Activated naive CD4-positive, alpha-beta T cell treated with anti-CD3 and anti-CD28 coated beads for 36 hours (primary cell): ENCODE results near the gene GSTO1. TPM values are rescaled to one million over a fixed set of nuclear protein-coding genes. Genes with fewer than 3 reads are reported as not detected.
"Not testable (repeated sequence)": the region's sequence is repeated elsewhere in the genome, so short reads cannot be mapped to it uniquely, and the experiment has no call there.

ENCODE experiments used
- CTCF ChIA-PET: fragments of 350-600 bp; sonication (Branson Sonifier 250); formaldehyde crosslinking; loops from one replicate; lab custom pipeline; 2021; ENCODE audit warnings: antibody characterized with exemption; lab: Charles Lee
- DNase-seq: peaks from one replicate; pipeline ENCODE4 v3.0.0-alpha.2; 2020
- H3K27ac Mint-ChIP-seq: one replicate; pipeline ENCODE4 v1.8.0; 2021; ENCODE audit warnings: mild to moderate bottlenecking, mixed read lengths
- H3K27me3 Mint-ChIP-seq: one replicate; pipeline ENCODE4 v1.8.0; 2021; ENCODE audit warnings: low read depth, mixed read lengths
- H3K36me3 Mint-ChIP-seq: one replicate; pipeline ENCODE4 v1.8.0; 2021; ENCODE audit warnings: low read depth, mixed read lengths
- H3K4me1 Mint-ChIP-seq: one replicate; pipeline ENCODE4 v1.8.0; 2021; ENCODE audit warnings: low read depth, mixed read lengths
- H3K4me3 Mint-ChIP-seq: one replicate; pipeline ENCODE4 v1.8.0; 2021; ENCODE audit warnings: mild to moderate bottlenecking, moderate library complexity, mixed read lengths
- H3K9me3 Mint-ChIP-seq: one replicate; pipeline ENCODE4 v1.8.0; 2021; ENCODE audit warnings: mixed read lengths
- intact Hi-C: fragments of 100-400 bp; cut with micrococcal nuclease; formaldehyde crosslinking; loops from one replicate; pipeline ENCODE4 v1.15.1; 2023
- total RNA-seq, 2 experiments: library from RNA; stranded (reverse); gene quantifications; one replicate each; pipeline ENCODE4 v1.2.3, GENCODE V29; 2021

The GSTO1 gene
- total RNA-seq, 2 experiments from 2014 or later, result 197 to 201 TPM

- H3K27me3 Mint-ChIP-seq, result peaks cover 13% of the 10 kb centered on the region
- H3K27ac Mint-ChIP-seq, result no peak overlapping the region
- CTCF ChIA-PET, result no interaction called here
- H3K9me3 Mint-ChIP-seq, result peaks cover 19% of the 10 kb centered on the region
- H3K36me3 Mint-ChIP-seq, result no peaks in the 10 kb centered on the region
- H3K4me1 Mint-ChIP-seq, result peaks cover 6% of the 10 kb centered on the region
- H3K4me3 Mint-ChIP-seq, result no peak overlapping the region
- no peak for DNase-seq
- intact Hi-C loops, result no loop called here
Observed at GRCh38 chr10:104234934-104235333, 19.8 kb upstream of the GSTO1 start.

GRCh38 chr10:104235801-104236200 is 18.9 kb upstream of the GSTO1 start:
- Mint-ChIP-seq H3K4me3 (no peak overlapping the region), H3K36me3 (no peaks in the 10 kb centered on the region), H3K27me3 (peaks cover 13% of the 10 kb centered on the region), H3K4me1 (peaks cover 6% of the 10 kb centered on the region), H3K27ac (no peak overlapping the region), H3K9me3 (peaks cover 19% of the 10 kb centered on the region)
- intact Hi-C loops, result no loop called here
- CTCF ChIA-PET, result no interaction called here
- no peak for DNase-seq

GRCh38 chr10:104240078-104240477 is 14.6 kb upstream of the GSTO1 start:
- intact Hi-C loops, result no loop called here
- CTCF ChIA-PET, result no interaction called here
- Mint-ChIP-seq H3K4me1 (no peaks in the 10 kb centered on the region), H3K36me3 (no peaks in the 10 kb centered on the region), H3K27ac (no peak overlapping the region), H3K9me3 (peaks cover 8% of the 10 kb centered on the region), H3K27me3 (peaks cover 9% of the 10 kb centered on the region), H3K4me3 (no peak overlapping the region)
- no peak for DNase-seq

DNA sequence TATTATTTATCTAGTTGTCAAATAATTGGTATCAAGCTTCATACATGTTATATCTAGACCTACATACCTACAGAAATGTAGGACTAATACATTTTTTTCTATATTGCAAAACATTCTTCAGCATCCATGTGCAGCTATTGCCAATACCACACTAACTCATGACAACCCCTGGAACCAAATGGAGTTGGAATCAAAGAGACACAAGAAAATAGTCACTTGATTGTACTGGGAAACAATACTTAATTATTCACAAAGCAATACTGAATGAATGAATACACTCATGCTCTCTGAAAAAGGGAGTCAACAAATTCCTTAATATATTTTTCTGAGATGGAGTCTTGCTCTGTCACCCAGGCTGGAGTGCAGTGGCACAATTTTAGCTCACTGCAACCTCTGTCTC is 12.1 kb upstream of the GSTO1 start:
- intact Hi-C loops, result no loop called here
- H3K36me3 Mint-ChIP-seq, result no peaks in the 10 kb centered on the region

DNA sequence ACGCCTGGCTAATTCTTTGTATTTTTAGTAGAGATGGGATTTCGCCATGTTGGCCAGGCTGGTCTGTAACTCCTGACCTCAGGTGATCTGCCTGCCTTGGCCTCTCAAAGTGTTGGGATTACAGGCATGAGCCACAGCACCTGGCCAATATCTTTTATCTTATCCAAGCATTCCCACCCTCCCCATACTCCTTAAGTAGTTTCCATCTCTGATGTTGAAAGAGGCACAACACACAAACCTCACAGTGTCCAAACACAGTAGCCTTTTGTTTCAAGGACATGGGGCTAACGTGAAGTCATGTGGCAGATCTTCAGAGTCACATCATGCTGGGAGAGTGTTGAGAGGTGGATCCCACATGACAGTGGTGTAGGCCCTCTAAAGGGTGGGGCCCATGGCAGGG is 11.7 kb upstream of the GSTO1 start:
- CTCF ChIA-PET, H3K9me3 Mint-ChIP-seq, H3K27me3 Mint-ChIP-seq, H3K27ac Mint-ChIP-seq, intact Hi-C loops, H3K4me3 Mint-ChIP-seq, H3K36me3 Mint-ChIP-seq, DNase-seq: not testable (repeated sequence)
- peaks cover 11% of the 10 kb centered on the region for H3K4me1 Mint-ChIP-seq

More for the DNA sequence above, 12.1 kb upstream of the GSTO1 start:
- Mint-ChIP-seq H3K27ac (no peak overlapping the region), H3K27me3 (peaks cover 5% of the 10 kb centered on the region), H3K4me3 (no peak overlapping the region), H3K9me3 (no peaks in the 10 kb centered on the region), H3K4me1 (peaks cover 11% of the 10 kb centered on the region)
- no peak for DNase-seq
- CTCF ChIA-PET, result no interaction called here

- Mint-ChIP-seq H3K4me1 (peaks cover 11% of the 10 kb centered on the region), H3K27me3 (peaks cover 7% of the 10 kb centered on the region), H3K27ac (no peak overlapping the region), H3K4me3 (no peak overlapping the region), H3K36me3 (no peaks in the 10 kb centered on the region), H3K9me3 (no peaks in the 10 kb centered on the region)
- no peak for DNase-seq
- CTCF ChIA-PET, result interaction anchor here (0.7 kb wide), 1 partner anchor 346 kb away, joined by 8 read pairs; no protein-coding TSS in a partner anchor
- intact Hi-C loops, result no loop called here
Observed at GRCh38 chr10:104243512-104243911, 11.2 kb upstream of the GSTO1 start.

GRCh38 chr10:104245066-104245632 is 9.5 kb upstream of the GSTO1 start:
- intact Hi-C loops, result no loop called here
- Mint-ChIP-seq H3K4me3 (no peak overlapping the region), H3K27me3 (peaks cover 6% of the 10 kb centered on the region), H3K36me3 (no peaks in the 10 kb centered on the region), H3K27ac (no peak overlapping the region), H3K4me1 (peaks cover 11% of the 10 kb centered on the region), H3K9me3 (no peaks in the 10 kb centered on the region)
- CTCF ChIA-PET, result no interaction called here
- DNase-seq, result no peak

DNA sequence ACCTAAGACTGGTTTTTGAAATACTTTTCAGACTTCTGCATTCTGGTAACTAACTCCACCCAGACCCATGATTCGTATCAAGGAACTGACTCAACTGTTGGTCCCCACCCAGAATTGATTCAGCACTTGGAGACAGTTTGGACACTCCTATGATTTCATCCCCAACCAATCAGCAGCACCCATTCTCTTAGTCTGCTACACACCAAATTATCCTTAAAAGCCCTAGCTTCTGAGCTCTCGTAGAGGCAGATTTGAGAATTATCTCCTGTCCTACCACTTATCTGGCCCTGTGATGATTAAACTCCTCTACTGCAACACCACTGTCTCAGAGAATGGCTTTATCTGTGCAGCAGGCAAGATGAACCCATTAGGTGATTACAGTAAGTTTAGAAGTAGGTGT is 7.7 kb upstream of the GSTO1 start:
- Mint-ChIP-seq H3K27me3 (peaks cover 6% of the 10 kb centered on the region), H3K4me3 (no peak overlapping the region), H3K9me3 (no peaks in the 10 kb centered on the region), H3K36me3 (no peaks in the 10 kb centered on the region), H3K27ac (no peak overlapping the region), H3K4me1 (peaks cover 11% of the 10 kb centered on the region)
- DNase-seq, result peak; percentile 34
- CTCF ChIA-PET, result interaction anchor here (1.3 kb wide), 1 partner anchor 28 kb away, joined by 3 read pairs; no protein-coding TSS in a partner anchor
- intact Hi-C loops, result no loop called here

- peak overlapping the region; percentile 4 for H3K27ac Mint-ChIP-seq
- no peaks in the 10 kb centered on the region for H3K9me3 Mint-ChIP-seq
- H3K36me3 Mint-ChIP-seq, result no peaks in the 10 kb centered on the region
- peaks cover 11% of the 10 kb centered on the region for H3K4me1 Mint-ChIP-seq
- intact Hi-C loops, result no loop called here
- CTCF ChIA-PET, result interaction anchor here (1.0 to 1.3 kb wide), 2 partner anchors 26 to 27 kb away, joined by 3 to 5 read pairs; no protein-coding TSS in a partner anchor
- peaks cover 6% of the 10 kb centered on the region for H3K27me3 Mint-ChIP-seq
- no peak overlapping the region for H3K4me3 Mint-ChIP-seq
- DNase-seq, result no peak
Observed at GRCh38 chr10:104247513-104248146, 7.1 kb upstream of the GSTO1 start.

DNA sequence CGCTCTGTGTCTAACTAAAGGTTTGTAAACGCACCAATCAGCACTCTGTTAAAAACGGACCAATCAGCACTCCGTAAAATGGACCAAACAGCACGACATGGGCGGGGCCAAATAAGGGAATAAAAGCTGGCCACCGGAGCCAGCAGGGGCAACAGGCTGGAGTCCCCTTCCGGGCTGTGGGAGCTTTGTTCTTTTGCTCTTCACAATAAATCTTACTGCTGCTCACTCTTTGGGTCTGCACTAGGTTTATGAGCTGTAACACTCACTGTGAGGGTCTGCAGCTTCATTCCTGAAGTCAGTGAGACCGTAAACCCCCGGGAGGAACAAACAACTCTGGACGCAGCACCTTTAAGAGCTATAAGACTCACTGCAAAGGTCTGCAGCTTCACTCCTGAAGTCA is 5.8 kb upstream of the GSTO1 start:
- peaks cover 22% of the 10 kb centered on the region for H3K4me1 Mint-ChIP-seq
- H3K9me3 Mint-ChIP-seq, H3K27ac Mint-ChIP-seq, intact Hi-C loops, DNase-seq, H3K4me3 Mint-ChIP-seq, H3K27me3 Mint-ChIP-seq, H3K36me3 Mint-ChIP-seq: not testable (repeated sequence)
- CTCF ChIA-PET, result interaction anchor here (0.6 to 1.0 kb wide), 2 partner anchors 25 to 27 kb away, joined by 3 read pairs; no protein-coding TSS in a partner anchor

- H3K4me3 Mint-ChIP-seq, result no peak overlapping the region
- H3K36me3 Mint-ChIP-seq, result peaks cover 2% of the 10 kb centered on the region
- peaks cover 6% of the 10 kb centered on the region for H3K27me3 Mint-ChIP-seq
- H3K4me1 Mint-ChIP-seq, result peaks cover 29% of the 10 kb centered on the region
- no peak overlapping the region for H3K27ac Mint-ChIP-seq
- CTCF ChIA-PET, result interaction anchor here (0.6 to 1.4 kb wide), 4 partner anchors 13 to 101 kb away, joined by 3 to 4 read pairs (median 3); no protein-coding TSS in a partner anchor
- no peak for DNase-seq
- intact Hi-C loops, result no loop called here
- no peaks in the 10 kb centered on the region for H3K9me3 Mint-ChIP-seq
Observed at GRCh38 chr10:104250371-104250770, 4.3 kb upstream of the GSTO1 start.

- no peak overlapping the region for H3K4me3 Mint-ChIP-seq
- peaks cover 6% of the 10 kb centered on the region for H3K27me3 Mint-ChIP-seq
- CTCF ChIA-PET, result interaction anchor here (1.0 to 1.4 kb wide), 2 partner anchors 23 to 100 kb away, joined by 3 read pairs; no protein-coding TSS in a partner anchor
- peaks cover 36% of the 10 kb centered on the region for H3K4me1 Mint-ChIP-seq
- intact Hi-C loops, result no loop called here
- DNase-seq, result no peak
- H3K36me3 Mint-ChIP-seq, result peaks cover 10% of the 10 kb centered on the region
- H3K27ac Mint-ChIP-seq, result no peak overlapping the region
- no peaks in the 10 kb centered on the region for H3K9me3 Mint-ChIP-seq
Observed at GRCh38 chr10:104251443-104251842, 3.2 kb upstream of the GSTO1 start.

GRCh38 chr10:104252368-104252767 is 2.3 kb upstream of the GSTO1 start:
- CTCF ChIA-PET, result no interaction called here
- Mint-ChIP-seq H3K9me3 (no peaks in the 10 kb centered on the region), H3K4me1 (peaks cover 35% of the 10 kb centered on the region), H3K27ac (no peak overlapping the region), H3K4me3 (no peak overlapping the region), H3K36me3 (peaks cover 15% of the 10 kb centered on the region), H3K27me3 (peaks cover 6% of the 10 kb centered on the region)
- intact Hi-C loops, result no loop called here
- DNase-seq, result no peak
